PC-3 (cell line): ENCODE data around the gene NFATC1.

ENCODE experiments used
- CTCF ChIP-seq: fragments of 300-600 bp; sonication (generic); conservative IDR thresholded peaks from 2 replicates; pipeline ENCODE4 v1.5.1; 2017; ENCODE audit warnings: antibody characterized with exemption, low read depth, mild to moderate bottlenecking, low read length
- EZH2 ChIP-seq: fragments of 300-600 bp; sonication (generic); IDR thresholded peaks from one replicate; pipeline ENCODE4 v1.6.1; 2017; ENCODE audit warnings: antibody characterized with exemption, mild to moderate bottlenecking, low read length; ENCODE audit not compliant: unreplicated experiment

GRCh38 chr18:79374408-79375171, 21.1 kb upstream of the NFATC1 start:
- no peak for TF ChIP-seq CTCF
- no peak for TF ChIP-seq EZH2
